OCI-LY3 (cell line): ENCODE measurements around the gene LGALS1.

Source experiments
- H2AFZ ChIP-seq: fragments of 200-600, 300-600 bp; shearing (Covaris generic); 2 replicates; pipeline ENCODE4 v1.6.0; 2014; ENCODE audit warnings: antibody characterized with exemption, low read depth, low read length
- H3K27ac ChIP-seq: fragments of 200-600, 300-600 bp; sonication (generic); 2 replicates; pipeline ENCODE4 v1.5.1; 2014; ENCODE audit warnings: mild to moderate bottlenecking, low read length, moderate library complexity, mixed read lengths
- H3K27me3 ChIP-seq: fragments of 200-600, 300-600 bp; sonication (generic); 2 replicates; pipeline ENCODE4 v1.6.1; 2014; ENCODE audit warnings: low read depth, low read length, mixed read lengths
- H3K36me3 ChIP-seq: fragments of 200-600, 300-600 bp; sonication (generic); replicated peaks from 2 replicates; pipeline ENCODE3; 2014; ENCODE audit warnings: low read depth, low read length, mixed read lengths
- H3K4me1 ChIP-seq: fragments of 300-600, 200-600 bp; sonication (generic); 2 replicates; pipeline ENCODE4 v1.6.1; 2014; ENCODE audit warnings: low read length, mixed read lengths
- H3K4me2 ChIP-seq: fragments of 200-600, 300-600 bp; sonication (generic); 2 replicates; pipeline ENCODE4 v1.6.1; 2014; ENCODE audit warnings: low read length, mixed read lengths
- H3K4me3 ChIP-seq: fragments of 300-600, 200-600 bp; sonication (generic); 2 replicates; pipeline ENCODE4 v1.5.1; 2014; ENCODE audit warnings: antibody characterized with exemption, mild to moderate bottlenecking, low read length, moderate library complexity
- H3K79me2 ChIP-seq: fragments of 300-600, 200-600 bp; shearing (Covaris generic); 2 replicates; pipeline ENCODE4 v1.6.1; 2014; ENCODE audit warnings: mild to moderate bottlenecking, low read length, mixed read lengths
- H3K9ac ChIP-seq: fragments of 300-600, 200-600 bp; shearing (Covaris generic); 2 replicates; pipeline ENCODE4 v1.6.0; 2014; ENCODE audit warnings: mild to moderate bottlenecking, low read length, moderate library complexity
- H3K9me3 ChIP-seq: fragments of 200-600, 300-600 bp; shearing (Covaris generic); 2 replicates; pipeline ENCODE4 v1.6.1; 2014; ENCODE audit warnings: low read length, mixed read lengths; ENCODE audit not compliant: insufficient read depth
- H4K20me1 ChIP-seq: fragments of 200-600, 300-600 bp; sonication (generic); 2 replicates; pipeline ENCODE4 v1.6.1; 2016; ENCODE audit warnings: low read length, mixed read lengths; ENCODE audit not compliant: insufficient read depth
- EZH2phosphoT487 ChIP-seq: fragments of 200-600 bp; shearing (Covaris generic); IDR thresholded peaks from 2 replicates; pipeline ENCODE4 v1.6.1; 2018; ENCODE audit warnings: antibody characterized with exemption, mixed run types, low read depth
- TF ChIP-seq, protein P1 (sequence below): fragments of 200-600, 300-600 bp; sonication (generic); IDR thresholded peaks from 2 replicates; pipeline ENCODE4 v1.5.1; 2014; ENCODE audit warnings: antibody characterized with exemption, low read length, low read depth

Gene LGALS1

DNA sequence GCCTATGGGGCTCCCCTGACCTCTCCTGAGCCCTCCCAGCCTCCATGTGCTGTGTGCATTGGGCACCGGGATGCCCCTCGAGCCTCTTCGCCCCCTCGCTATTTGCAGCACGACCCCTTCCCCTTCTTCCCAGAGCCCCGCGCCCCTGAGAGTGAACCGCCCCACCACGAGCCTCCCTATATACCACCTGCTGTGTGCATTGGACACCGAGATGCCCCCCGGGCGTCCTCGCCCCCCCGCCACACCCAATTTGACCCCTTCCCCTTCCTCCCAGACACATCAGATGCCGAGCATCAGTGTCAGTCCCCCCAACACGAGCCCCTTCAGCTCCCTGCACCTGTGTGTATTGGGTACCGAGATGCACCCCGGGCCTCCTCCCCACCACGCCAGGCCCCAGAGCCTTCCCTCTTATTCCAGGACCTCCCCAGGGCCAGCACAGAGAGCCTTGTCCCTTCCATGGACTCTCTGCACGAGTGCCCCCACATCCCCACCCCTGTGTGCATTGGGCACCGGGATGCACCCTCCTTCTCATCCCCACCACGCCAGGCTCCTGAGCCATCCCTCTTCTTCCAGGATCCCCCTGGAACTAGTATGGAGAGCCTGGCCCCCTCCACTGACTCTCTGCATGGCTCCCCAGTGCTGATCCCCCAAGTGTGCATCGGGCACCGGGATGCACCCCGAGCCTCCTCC, 50.3 kb downstream of the LGALS1 start:
- no peak overlapping the region for H3K4me3 ChIP-seq
- no peaks in the 10 kb centered on the region for H4K20me1 ChIP-seq
- H3K9ac ChIP-seq: no peak overlapping the region
- no peaks in the 10 kb centered on the region for H3K27me3 ChIP-seq
- 0 out of 2 replicates have a peak, but pooled peaks cover 5% of the 10 kb centered on the region for H3K4me1 ChIP-seq
- no peaks in the 10 kb centered on the region for H3K79me2 ChIP-seq
- H2AFZ ChIP-seq: no peak overlapping the region
- TF ChIP-seq EZH2phosphoT487: no peak
- TF ChIP-seq, protein P1, sequence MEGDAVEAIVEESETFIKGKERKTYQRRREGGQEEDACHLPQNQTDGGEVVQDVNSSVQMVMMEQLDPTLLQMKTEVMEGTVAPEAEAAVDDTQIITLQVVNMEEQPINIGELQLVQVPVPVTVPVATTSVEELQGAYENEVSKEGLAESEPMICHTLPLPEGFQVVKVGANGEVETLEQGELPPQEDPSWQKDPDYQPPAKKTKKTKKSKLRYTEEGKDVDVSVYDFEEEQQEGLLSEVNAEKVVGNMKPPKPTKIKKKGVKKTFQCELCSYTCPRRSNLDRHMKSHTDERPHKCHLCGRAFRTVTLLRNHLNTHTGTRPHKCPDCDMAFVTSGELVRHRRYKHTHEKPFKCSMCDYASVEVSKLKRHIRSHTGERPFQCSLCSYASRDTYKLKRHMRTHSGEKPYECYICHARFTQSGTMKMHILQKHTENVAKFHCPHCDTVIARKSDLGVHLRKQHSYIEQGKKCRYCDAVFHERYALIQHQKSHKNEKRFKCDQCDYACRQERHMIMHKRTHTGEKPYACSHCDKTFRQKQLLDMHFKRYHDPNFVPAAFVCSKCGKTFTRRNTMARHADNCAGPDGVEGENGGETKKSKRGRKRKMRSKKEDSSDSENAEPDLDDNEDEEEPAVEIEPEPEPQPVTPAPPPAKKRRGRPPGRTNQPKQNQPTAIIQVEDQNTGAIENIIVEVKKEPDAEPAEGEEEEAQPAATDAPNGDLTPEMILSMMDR: no peak
- no peaks in the 10 kb centered on the region for H3K9me3 ChIP-seq
- H3K27ac ChIP-seq: no peak overlapping the region
- no peaks in the 10 kb centered on the region for H3K36me3 ChIP-seq
- no peak overlapping the region for H3K4me2 ChIP-seq

DNA sequence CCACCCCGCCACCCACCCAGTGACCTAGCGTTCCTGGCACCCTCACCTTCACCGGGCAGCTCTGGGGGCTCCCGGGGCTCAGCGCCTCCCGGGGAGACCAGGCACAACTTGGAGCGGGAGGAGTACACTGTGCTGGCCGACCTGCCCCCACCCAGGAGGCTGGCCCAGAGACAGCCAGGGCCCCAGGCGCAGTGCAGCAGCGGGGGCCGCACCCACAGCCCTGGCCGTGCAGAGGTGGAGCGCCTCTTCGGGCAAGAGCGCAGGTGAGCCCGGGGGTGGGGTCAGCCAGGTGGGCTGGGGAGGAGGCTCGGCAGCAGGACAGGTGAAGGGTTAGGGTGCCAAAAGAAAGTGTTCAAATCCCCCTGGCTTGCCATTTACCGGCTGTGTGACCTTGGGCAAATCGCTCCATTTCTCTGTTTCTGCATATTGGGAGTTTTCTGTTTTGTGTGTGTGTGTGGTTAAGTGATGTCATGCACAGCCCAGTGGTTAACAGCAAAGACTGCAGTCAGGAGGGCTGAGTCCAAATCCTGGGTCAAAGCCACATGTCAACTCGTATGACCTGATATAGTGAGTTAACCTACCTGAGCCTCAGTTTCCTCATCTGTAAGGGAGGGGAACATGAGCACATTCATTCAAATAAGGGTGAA, 50.9 kb downstream of the LGALS1 start:
- Histone ChIP-seq H3K79me2 (no peaks in the 10 kb centered on the region), H3K36me3 (no peaks in the 10 kb centered on the region), H2AFZ (no peak overlapping the region), H4K20me1 (no peaks in the 10 kb centered on the region), H3K9me3 (no peaks in the 10 kb centered on the region), H3K27ac (no peak overlapping the region), H3K4me1 (0 out of 2 replicates have a peak, but pooled peaks cover 5% of the 10 kb centered on the region), H3K9ac (no peak overlapping the region), H3K4me2 (no peak overlapping the region), H3K27me3 (no peaks in the 10 kb centered on the region), H3K4me3 (no peak overlapping the region)
- TF ChIP-seq, protein P1: peak; percentile 25; the same call in 1 of the 2 replicates
- TF ChIP-seq EZH2phosphoT487: no peak

DNA sequence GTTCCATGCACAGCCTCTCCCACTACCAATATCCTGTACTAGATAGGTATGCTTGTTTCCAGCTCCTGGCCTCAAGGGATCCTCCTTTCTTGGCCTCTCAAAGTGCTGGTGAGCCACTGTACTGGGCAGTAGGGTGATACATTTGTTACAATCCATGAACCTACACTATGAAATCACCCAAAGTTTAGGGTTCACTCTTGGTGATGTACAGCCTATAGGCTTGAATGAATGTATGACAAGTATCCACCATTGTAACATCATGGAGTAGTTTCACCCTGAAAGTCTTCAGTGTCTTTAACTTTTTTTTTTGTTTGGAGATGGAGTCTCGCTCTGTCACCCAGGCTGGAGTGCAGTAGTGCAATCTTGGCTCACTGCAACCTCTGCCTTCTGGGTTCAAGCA, 53.2 kb downstream of the LGALS1 start:
- H3K4me3 ChIP-seq: no peak overlapping the region
- H3K4me1 ChIP-seq: peaks cover 9% of the 10 kb centered on the region; the same call in 1 of the 2 replicates
- H2AFZ ChIP-seq: no peak overlapping the region
- no peaks in the 10 kb centered on the region for H3K9me3 ChIP-seq
- H4K20me1 ChIP-seq: no peaks in the 10 kb centered on the region
- H3K79me2 ChIP-seq: no peaks in the 10 kb centered on the region
- no peak overlapping the region for H3K27ac ChIP-seq
- no peak overlapping the region for H3K4me2 ChIP-seq
- H3K27me3 ChIP-seq: no peaks in the 10 kb centered on the region
- H3K36me3 ChIP-seq: no peaks in the 10 kb centered on the region
- TF ChIP-seq, protein P1: no peak
- TF ChIP-seq EZH2phosphoT487: no peak
- H3K9ac ChIP-seq: no peak overlapping the region
